HCT116 (cell line): ENCODE results near the gene MS4A4A. TPM values are rescaled to one million over a fixed set of nuclear protein-coding genes. Genes with fewer than 3 reads are reported as not detected.

ENCODE experiments used
- ATAC-seq: fragments of 200-7000 bp; cut with Tn5 transposase; 2 replicates; pipeline ENCODE4 v1.9.1; 2020; ENCODE audit warnings: mild to moderate bottlenecking, moderate library complexity
- BruUV-seq: library from RNA; stranded (reverse); fragments of 400-500 nt; replicated peaks from 2 replicates; lab custom pipeline; 2021; lab: Mats Ljungman, UMichigan
- CTCF ChIA-PET: fragments of 300-600 bp; sonication (Branson Sonifier 250); formaldehyde crosslinking; loops from one replicate; lab custom pipeline; 2021; ENCODE audit warnings: antibody characterized with exemption; lab: Charles Lee
- POLR2A ChIA-PET: fragments of 300-600, 350-600 bp; sonication (Branson Sonifier 250); formaldehyde crosslinking; loops from one replicate; lab custom pipeline; 2021; ENCODE audit warnings: antibody characterized with exemption; lab: Charles Lee
- RAD21 ChIA-PET, 2 experiments: fragments of 300-600 bp; sonication (Branson Sonifier 250); formaldehyde crosslinking; loops; one replicate each; lab custom pipeline; 2023; ENCODE audit warnings: low total read pairs in 2 of 2; ENCODE audit not compliant: uncharacterized antibody in 2 of 2, unreplicated experiment in 2 of 2, low non-redundant PET in 1 of 2; lab: Charles Lee
- DNase-seq: peaks from one replicate; pipeline ENCODE4 v3.0.0-alpha.2; 2010; ENCODE audit warnings: low read depth, low spot score
- H2AFZ ChIP-seq: fragments of 200-600 bp; shearing (Covaris generic), sonication (generic); 2 replicates; pipeline ENCODE4 v1.6.1; 2017; ENCODE audit warnings: low read depth, mixed run types, mixed read lengths, antibody characterized with exemption, low read length; ENCODE audit not compliant: poor library complexity, severe bottlenecking
- H3K27ac ChIP-seq: 2 replicates; pipeline ENCODE4 v1.5.1; 2012; ENCODE audit warnings: low read depth, low read length
- H3K27me3 ChIP-seq: fragments of 200-600 bp; sonication (generic); 2 replicates; pipeline ENCODE4 v1.6.1; 2016; ENCODE audit warnings: mixed run types, low read length, mixed read lengths; ENCODE audit not compliant: insufficient read depth
- H3K36me3 ChIP-seq, 2 experiments: fragments of 200-500 bp in 1 of 2; fragments of 200-600 bp in 1 of 2; sonication (Bioruptor generic) in 1 of 2; sonication (generic) in 1 of 2; 2 replicates each; pipeline versions ENCODE4 v1.5.1 to v1.6.1; 2014 to 2016; ENCODE audit warnings: low read length in 2 of 2, inconsistent platforms in 1 of 2, mixed read lengths in 1 of 2, mixed run types in 1 of 2; ENCODE audit not compliant: insufficient read depth in 2 of 2, control insufficient read depth in 1 of 2
- H3K4me1 ChIP-seq, 2 experiments: fragments of 200-600 bp in 1 of 2; sonication (generic) in 1 of 2; 2 replicates each; pipeline versions ENCODE4 v1.5.1 to v1.6.1; 2012 to 2017; ENCODE audit warnings: low read length in 2 of 2, inconsistent platforms in 1 of 2, mild to moderate bottlenecking in 1 of 2, mixed read lengths in 1 of 2, mixed run types in 1 of 2, moderate library complexity in 1 of 2; ENCODE audit not compliant: insufficient read depth in 2 of 2, control insufficient read depth in 1 of 2
- H3K4me2 ChIP-seq: fragments of 200-600 bp; sonication (generic); 2 replicates; pipeline ENCODE4 v1.6.1; 2017; ENCODE audit warnings: mixed run types, low read length, mixed read lengths
- H3K4me3 ChIP-seq, 2 experiments: fragments of 200-600 bp in 1 of 2; sonication (generic) in 1 of 2; replicated peaks in 1 of 2; 2 replicates each; pipeline ENCODE4 v1.5.1; 2011 to 2016; ENCODE audit warnings: low read length in 2 of 2, control low read depth in 1 of 2, low read depth in 1 of 2, mild to moderate bottlenecking in 1 of 2, mixed read lengths in 1 of 2, mixed run types in 1 of 2
- H3K79me2 ChIP-seq: fragments of 200-600 bp; sonication (generic); 2 replicates; pipeline ENCODE4 v1.6.1; 2017; ENCODE audit warnings: mild to moderate bottlenecking, mixed run types, low read length, moderate library complexity, mixed read lengths; ENCODE audit not compliant: insufficient read depth
- H3K9ac ChIP-seq: fragments of 200-600 bp; sonication (generic); 2 replicates; pipeline ENCODE4 v1.6.1; 2016; ENCODE audit warnings: low read length, mixed read lengths
- H3K9me2 ChIP-seq: fragments of 200-600 bp; sonication (generic), shearing (Covaris generic); 2 replicates; pipeline ENCODE4 v1.6.1; 2017; ENCODE audit warnings: mixed run types, mild to moderate bottlenecking, moderate library complexity; ENCODE audit not compliant: insufficient read depth
- H3K9me3 ChIP-seq, 2 experiments: fragments of 200-500 bp in 1 of 2; fragments of 200-600 bp in 1 of 2; sonication (Bioruptor generic) in 1 of 2; sonication (generic) in 1 of 2; 2 replicates each; pipeline ENCODE4 v1.6.1; 2014 to 2017; ENCODE audit warnings: low read length in 2 of 2, mixed read lengths in 2 of 2, inconsistent platforms in 1 of 2, low read depth in 1 of 2, mild to moderate bottlenecking in 1 of 2, mixed run types in 1 of 2, moderate library complexity in 1 of 2; ENCODE audit not compliant: control insufficient read depth in 1 of 2, insufficient read depth in 1 of 2
- H4K20me1 ChIP-seq: fragments of 200-600 bp; sonication (generic), shearing (Covaris generic); 2 replicates; pipeline ENCODE4 v1.6.1; 2017; ENCODE audit warnings: mixed run types, mild to moderate bottlenecking, moderate library complexity; ENCODE audit not compliant: insufficient read depth
- EGR1 ChIP-seq: IDR thresholded peaks from 2 replicates; pipeline ENCODE4 v1.6.1; 2012; ENCODE audit warnings: low read depth
- ELF1 ChIP-seq: IDR thresholded peaks from 2 replicates; pipeline ENCODE4 v1.6.1; 2012; ENCODE audit warnings: low read depth, borderline replicate concordance
- EZH2 ChIP-seq: fragments of 200-600 bp; sonication (generic); IDR thresholded peaks from 2 replicates; pipeline ENCODE4 v1.6.1; 2017; ENCODE audit warnings: antibody characterized with exemption, mixed run types
- FOSL1 ChIP-seq: IDR thresholded peaks from 2 replicates; pipeline ENCODE4 v1.6.1; 2012; ENCODE audit warnings: low read depth
- MAX ChIP-seq: IDR thresholded peaks from 2 replicates; pipeline ENCODE4 v1.6.1; 2012
- POLR2A ChIP-seq: IDR thresholded peaks from 2 replicates; pipeline ENCODE4 v1.7.0; 2011; ENCODE audit warnings: borderline replicate concordance; ENCODE audit not compliant: insufficient read depth, insufficient read length; ENCODE audit errors: extremely low read depth
- SRF ChIP-seq: IDR thresholded peaks from 2 replicates; pipeline ENCODE4 v1.6.1; 2012; ENCODE audit warnings: low read depth
- TCF7L2 ChIP-seq: IDR thresholded peaks from 2 replicates; pipeline ENCODE4 v1.7.0; 2011; ENCODE audit warnings: borderline replicate concordance, inconsistent platforms; ENCODE audit not compliant: insufficient read depth, insufficient read length; ENCODE audit errors: extremely low read depth
- ZFX ChIP-seq: fragments of 450-650 bp; IDR thresholded peaks from 2 replicates; pipeline ENCODE4 v1.6.1; 2017
- ZNF274 ChIP-seq: fragments of 200-500 bp; sonication (Bioruptor generic); IDR thresholded peaks from 2 replicates; pipeline ENCODE4 v1.6.1; 2014; ENCODE audit warnings: mild to moderate bottlenecking, low read depth, low read length, inconsistent platforms
- intact Hi-C: fragments of 100-400 bp; cut with micrococcal nuclease; formaldehyde crosslinking; loops from 2 replicates; pipeline ENCODE4 v1.10.0; 2022
- total RNA-seq: library from RNA; stranded (reverse); gene quantifications from one replicate; pipeline ENCODE4 v1.2.1, GENCODE V29; 2021; ENCODE audit not compliant: unreplicated experiment
- TF ChIP-seq, protein P1 (sequence below): IDR thresholded peaks from 2 replicates; pipeline ENCODE4 v1.6.1; 2011; ENCODE audit warnings: mild to moderate bottlenecking, low read length, moderate library complexity; ENCODE audit not compliant: insufficient replicate concordance; ENCODE audit errors: extremely low read depth

The MS4A4A gene
- total RNA-seq, 1 experiment from 2014 or later, result 0.22 TPM

- H3K79me2 ChIP-seq, result no peaks in the 10 kb centered on the region
- BruUV-seq, result no TSS peak
- no peak overlapping the region for H3K4me2 ChIP-seq
- CTCF ChIA-PET, result interaction anchor here (1.0 kb wide), 1 partner anchor 59 kb away, joined by 3 read pairs; no protein-coding TSS in a partner anchor
- no peaks in the 10 kb centered on the region for H4K20me1 ChIP-seq
- no peak overlapping the region for H3K4me3 ChIP-seq
- no peak overlapping the region for H3K27ac ChIP-seq
- POLR2A ChIA-PET, result no interaction called here
- no peaks in the 10 kb centered on the region for H3K27me3 ChIP-seq
- ATAC-seq, result no peak
- H3K36me3 ChIP-seq, result no peaks in the 10 kb centered on the region
- H2AFZ ChIP-seq, result no peak overlapping the region
- no peak overlapping the region for H3K9ac ChIP-seq
- H3K9me2 ChIP-seq, result no peaks in the 10 kb centered on the region
- no peaks in the 10 kb centered on the region for H3K9me3 ChIP-seq
- DNase-seq, result no peak
- peaks cover 0 to 20% of the 10 kb centered on the region in 2 experiments; a peak in 2 of 4 replicates for H3K4me1 ChIP-seq
- TF ChIP-seq ZNF274 (no peak), MAX (no peak), ZFX (no peak), POLR2A (no peak), EZH2 (no peak), FOSL1 (no peak), ELF1 (no peak), EGR1 (no peak), SRF (no peak), TCF7L2 (no peak)
- TF ChIP-seq, protein P1, sequence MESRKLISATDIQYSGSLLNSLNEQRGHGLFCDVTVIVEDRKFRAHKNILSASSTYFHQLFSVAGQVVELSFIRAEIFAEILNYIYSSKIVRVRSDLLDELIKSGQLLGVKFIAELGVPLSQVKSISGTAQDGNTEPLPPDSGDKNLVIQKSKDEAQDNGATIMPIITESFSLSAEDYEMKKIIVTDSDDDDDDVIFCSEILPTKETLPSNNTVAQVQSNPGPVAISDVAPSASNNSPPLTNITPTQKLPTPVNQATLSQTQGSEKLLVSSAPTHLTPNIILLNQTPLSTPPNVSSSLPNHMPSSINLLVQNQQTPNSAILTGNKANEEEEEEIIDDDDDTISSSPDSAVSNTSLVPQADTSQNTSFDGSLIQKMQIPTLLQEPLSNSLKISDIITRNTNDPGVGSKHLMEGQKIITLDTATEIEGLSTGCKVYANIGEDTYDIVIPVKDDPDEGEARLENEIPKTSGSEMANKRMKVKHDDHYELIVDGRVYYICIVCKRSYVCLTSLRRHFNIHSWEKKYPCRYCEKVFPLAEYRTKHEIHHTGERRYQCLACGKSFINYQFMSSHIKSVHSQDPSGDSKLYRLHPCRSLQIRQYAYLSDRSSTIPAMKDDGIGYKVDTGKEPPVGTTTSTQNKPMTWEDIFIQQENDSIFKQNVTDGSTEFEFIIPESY, result no peak
- intact Hi-C loops, result no loop called here
- RAD21 ChIA-PET, result no interaction called here
These were observed 23.2 kb downstream of the MS4A4A start for GRCh38 chr11:60303661-60304060.
